ENCODE results near the gene RPTOR.

RPTOR gene

GRCh38 chr17:80631142-80632045 lies 86.8 kb downstream of the RPTOR start:
- TF ChIP-seq CTCF (IDR thresholded peaks at IDR 0.05; ENCODE audit: low read depth, low read length) (no peak), EZH2phosphoT487 (IDR thresholded peaks at IDR 0.05; ENCODE audit: low read depth) (no peak)
- Histone ChIP-seq H3K4me1 (ENCODE audit: low read length) (no peaks in the 10 kb centered on the region), H2AFZ (ENCODE audit: low read depth, low read length) (no peak overlapping the region), H3K27ac (ENCODE audit: low read length) (no peak overlapping the region), H3K4me2 (ENCODE audit: low read length) (no peak overlapping the region), H3K36me3 (replicated peaks; ENCODE audit: low read depth, low read length) (no peaks in the 10 kb centered on the region), H3K4me3 (ENCODE audit: low read length) (no peak overlapping the region), H3K9me3 (ENCODE audit: insufficient read depth, low read length) (no peaks in the 10 kb centered on the region), H3K27me3 (ENCODE audit: low read depth, low read length) (no peaks in the 10 kb centered on the region), H3K9ac (ENCODE audit: low read length) (no peak overlapping the region), H3K79me2 (ENCODE audit: low read length) (peaks cover 36% of the 10 kb centered on the region), H4K20me1 (ENCODE audit: insufficient read depth, low read length) (peaks cover 37% of the 10 kb centered on the region)

- Histone ChIP-seq H3K4me1 (ENCODE audit: low read length) (no peaks in the 10 kb centered on the region), H3K4me3 (ENCODE audit: low read length) (no peak overlapping the region), H3K27me3 (ENCODE audit: low read depth, low read length) (no peaks in the 10 kb centered on the region), H3K79me2 (ENCODE audit: low read length) (peaks cover 39% of the 10 kb centered on the region), H3K9me3 (ENCODE audit: insufficient read depth, low read length) (no peaks in the 10 kb centered on the region), H3K27ac (ENCODE audit: low read length) (no peak overlapping the region), H4K20me1 (ENCODE audit: insufficient read depth, low read length) (peaks cover 43% of the 10 kb centered on the region), H3K9ac (ENCODE audit: low read length) (no peak overlapping the region), H3K36me3 (replicated peaks; ENCODE audit: low read depth, low read length) (no peaks in the 10 kb centered on the region), H2AFZ (ENCODE audit: low read depth, low read length) (no peak overlapping the region), H3K4me2 (ENCODE audit: low read length) (no peak overlapping the region)
- TF ChIP-seq EZH2phosphoT487 (IDR thresholded peaks at IDR 0.05; ENCODE audit: low read depth): no peak
- no peak for TF ChIP-seq CTCF (IDR thresholded peaks at IDR 0.05; ENCODE audit: low read depth, low read length)
These were observed 87.5 kb downstream of the RPTOR start for GRCh38 chr17:80632046-80632581.

- Histone ChIP-seq H3K4me2 (ENCODE audit: low read length) (no peak overlapping the region), H4K20me1 (ENCODE audit: insufficient read depth, low read length) (peaks cover 51% of the 10 kb centered on the region), H3K79me2 (ENCODE audit: low read length) (peaks cover 39% of the 10 kb centered on the region), H3K4me1 (ENCODE audit: low read length) (no peaks in the 10 kb centered on the region), H3K9me3 (ENCODE audit: insufficient read depth, low read length) (no peaks in the 10 kb centered on the region), H2AFZ (ENCODE audit: low read depth, low read length) (no peak overlapping the region), H3K36me3 (replicated peaks; ENCODE audit: low read depth, low read length) (no peaks in the 10 kb centered on the region), H3K27me3 (ENCODE audit: low read depth, low read length) (no peaks in the 10 kb centered on the region), H3K4me3 (ENCODE audit: low read length) (no peak overlapping the region), H3K9ac (ENCODE audit: low read length) (no peak overlapping the region), H3K27ac (ENCODE audit: low read length) (no peak overlapping the region)
- no peak for TF ChIP-seq EZH2phosphoT487 (IDR thresholded peaks at IDR 0.05; ENCODE audit: low read depth)
- TF ChIP-seq CTCF (IDR thresholded peaks at IDR 0.05; ENCODE audit: low read depth, low read length): no peak
These were observed 88.6 kb downstream of the RPTOR start for GRCh38 chr17:80633207-80633606.

- Histone ChIP-seq H3K27ac (ENCODE audit: low read length) (no peak overlapping the region), H3K79me2 (ENCODE audit: low read length) (peaks cover 39% of the 10 kb centered on the region), H3K4me3 (ENCODE audit: low read length) (no peak overlapping the region)
These were observed 89.4 kb downstream of the RPTOR start for GRCh38 chr17:80633994-80634566.

More at GRCh38 chr17:80633994-80634566, 89.4 kb downstream of the RPTOR start:
- TF ChIP-seq EZH2phosphoT487 (IDR thresholded peaks at IDR 0.05; ENCODE audit: low read depth): no peak
- no peak for TF ChIP-seq CTCF (IDR thresholded peaks at IDR 0.05; ENCODE audit: low read depth, low read length)
- H4K20me1 ChIP-seq (ENCODE audit: insufficient read depth, low read length): peaks cover 51% of the 10 kb centered on the region
- no peaks in the 10 kb centered on the region for H3K9me3 ChIP-seq (ENCODE audit: insufficient read depth, low read length)
- no peaks in the 10 kb centered on the region for H3K27me3 ChIP-seq (ENCODE audit: low read depth, low read length)
- H2AFZ ChIP-seq (ENCODE audit: low read depth, low read length): no peak overlapping the region
- no peaks in the 10 kb centered on the region for H3K4me1 ChIP-seq (ENCODE audit: low read length)
- H3K36me3 ChIP-seq (replicated peaks; ENCODE audit: low read depth, low read length): no peaks in the 10 kb centered on the region
- H3K9ac ChIP-seq (ENCODE audit: low read length): no peak overlapping the region
- H3K4me2 ChIP-seq (ENCODE audit: low read length): no peak overlapping the region
